Renal pelvis (tissue), 4 donors: ENCODE results near the gene ZNF423. TPM values are rescaled to one million over a fixed set of nuclear protein-coding genes. Genes with fewer than 3 reads are reported as not detected.

ENCODE experiments used
- DNase-seq: peaks from one replicate; pipeline ENCODE4 v3.0.0-alpha.2; 2013
- polyA plus RNA-seq, 3 donors: library from polyadenylated mRNA; unstranded; fragments of 120-200 nt; gene quantifications; one replicate each; pipeline ENCODE4 v1.2.1, GENCODE V29; 2013; ENCODE audit not compliant: insufficient read length in 3 of 3

The ZNF423 gene
- polyA plus RNA-seq, 3 donors: 24.2 to 30.5 (median 28.5) TPM

GRCh38 chr16:49828533-49829267 is 27.2 kb downstream of the ZNF423 start:
- DNase-seq: no peak

- peak; percentile 76 for DNase-seq
Observed at GRCh38 chr16:49827805-49828438, 28.0 kb downstream of the ZNF423 start.

- DNase-seq: no peak
Observed at GRCh38 chr16:49826515-49826914, 29.4 kb downstream of the ZNF423 start.

GRCh38 chr16:49825041-49825440 is 30.9 kb downstream of the ZNF423 start:
- DNase-seq: no peak

- DNase-seq: no peak
Observed at GRCh38 chr16:49824593-49824992, 31.3 kb downstream of the ZNF423 start.

GRCh38 chr16:49822649-49823370 is 33.1 kb downstream of the ZNF423 start:
- no peak for DNase-seq

GRCh38 chr16:49821614-49822282 is 34.2 kb downstream of the ZNF423 start:
- no peak for DNase-seq

- DNase-seq: no peak
Observed at GRCh38 chr16:49821156-49821555, 34.8 kb downstream of the ZNF423 start.

GRCh38 chr16:49817754-49818507 is 38.0 kb downstream of the ZNF423 start:
- no peak for DNase-seq

GRCh38 chr16:49816875-49817274 is 39.0 kb downstream of the ZNF423 start:
- no peak for DNase-seq

- DNase-seq: no peak
Observed at GRCh38 chr16:49811644-49812334, 44.1 kb downstream of the ZNF423 start.

GRCh38 chr16:49810831-49811230 is 45.1 kb downstream of the ZNF423 start:
- no peak for DNase-seq

GRCh38 chr16:49809561-49809960 is 46.4 kb downstream of the ZNF423 start:
- no peak for DNase-seq

- no peak for DNase-seq
Observed at GRCh38 chr16:49809062-49809461, 46.9 kb downstream of the ZNF423 start.

GRCh38 chr16:49806446-49806845 is 49.5 kb downstream of the ZNF423 start:
- DNase-seq: no peak

GRCh38 chr16:49801290-49801689 is 54.6 kb downstream of the ZNF423 start:
- no peak for DNase-seq

- DNase-seq: no peak
Observed at GRCh38 chr16:49800876-49801275, 55.0 kb downstream of the ZNF423 start.

GRCh38 chr16:49800441-49800840 is 55.5 kb downstream of the ZNF423 start:
- no peak for DNase-seq

- DNase-seq: peak; percentile 38
Observed at GRCh38 chr16:49799172-49799571, 56.7 kb downstream of the ZNF423 start.

- no peak for DNase-seq
Observed at GRCh38 chr16:49795513-49795912, 60.4 kb downstream of the ZNF423 start.

- no peak for DNase-seq
Observed at GRCh38 chr16:49793244-49793643, 62.7 kb downstream of the ZNF423 start.
